NCI-H2227 treated with DMSO at 0.1 percent for 48 hours (cell line): ENCODE data around the gene CUL1.
"Not testable (repeated sequence)": the region's sequence is repeated elsewhere in the genome, so short reads cannot be mapped to it uniquely, and the experiment has no call there.

Experiments
- DNase-seq: peaks from one replicate; lab custom pipeline; 2025; lab: John Stamatoyannopoulos, UW

The CUL1 gene

DNA sequence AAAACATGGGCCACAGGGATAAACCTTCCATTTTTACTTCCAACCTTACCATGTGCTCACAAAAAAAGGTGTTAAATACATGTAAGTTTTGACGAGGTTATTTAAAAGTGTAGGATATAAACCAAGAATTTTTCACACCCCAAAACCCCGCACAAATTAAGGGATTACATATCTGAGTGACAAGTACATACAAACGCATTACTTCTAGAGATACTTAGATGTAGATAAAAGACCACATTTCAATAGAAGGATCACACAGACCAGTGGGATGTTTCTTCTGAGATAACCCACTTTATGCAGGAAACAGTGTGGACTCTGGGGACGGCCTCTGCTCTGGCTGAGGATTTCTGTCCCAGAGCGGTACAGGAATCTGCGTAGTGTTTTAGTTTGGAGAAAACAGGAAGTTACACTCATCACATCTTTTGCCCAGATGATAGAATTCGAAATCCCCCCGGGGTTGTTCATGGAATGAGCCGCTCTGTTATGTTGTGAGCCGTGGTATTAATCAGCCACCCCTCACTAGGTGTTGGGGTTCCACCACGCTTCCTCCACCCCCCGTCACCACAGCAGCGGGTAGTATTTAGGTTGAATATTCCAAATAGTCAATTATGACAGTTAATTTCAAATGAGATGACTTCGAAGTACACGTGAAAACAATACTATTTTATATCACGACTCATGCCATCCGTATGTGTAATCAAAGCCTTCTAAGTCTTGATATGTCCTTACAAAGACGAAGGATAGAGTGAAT is 1.3 kb upstream of the CUL1 start:
- peak; percentile 15 for DNase-seq

- no peak for DNase-seq
These were observed 701 bp upstream of the CUL1 start for GRCh38 chr7:148698007-148698396.

DNA sequence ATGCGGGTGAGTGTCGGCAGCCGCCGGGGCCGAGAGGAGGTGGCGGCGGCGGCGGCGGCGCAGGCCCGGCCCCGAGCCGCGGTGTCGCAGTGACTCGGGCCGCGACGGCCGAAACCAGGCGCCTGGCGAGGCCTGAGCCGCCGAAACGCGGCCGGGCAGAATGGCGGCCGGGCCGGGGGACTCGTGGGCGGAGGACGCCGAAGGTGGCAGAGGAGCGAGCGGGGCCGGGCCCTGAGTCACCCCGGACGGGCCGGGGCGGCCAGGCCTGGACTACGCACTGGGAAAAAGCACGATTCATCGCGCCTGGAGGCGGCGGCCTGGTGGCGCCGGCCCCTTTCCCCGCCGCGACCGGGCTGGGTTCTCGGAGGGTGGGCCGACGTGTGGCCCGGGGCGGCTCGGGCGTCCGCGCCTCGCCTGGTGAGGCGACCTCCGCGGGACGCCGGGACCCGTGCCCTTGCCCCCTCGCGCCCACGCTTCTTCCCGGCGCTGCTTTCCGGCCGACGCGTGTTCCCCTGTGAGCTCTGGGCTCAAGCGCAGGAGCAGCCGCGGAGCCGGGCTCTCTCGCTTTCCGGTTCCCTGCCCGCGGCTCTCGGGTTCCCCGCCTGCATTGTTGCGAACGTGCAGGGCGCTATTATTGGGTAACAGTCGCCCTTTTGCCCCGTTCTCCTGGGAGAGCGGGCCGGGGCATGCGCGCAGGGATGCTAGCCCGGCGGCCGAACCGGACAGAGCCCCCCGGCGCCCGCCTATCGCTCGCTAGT is 500 bp downstream of the CUL1 start:
- peak; percentile 19 for DNase-seq

GRCh38 chr7:148699782-148700629 is 1.3 kb downstream of the CUL1 start:
- DNase-seq = peak; percentile 19

DNA sequence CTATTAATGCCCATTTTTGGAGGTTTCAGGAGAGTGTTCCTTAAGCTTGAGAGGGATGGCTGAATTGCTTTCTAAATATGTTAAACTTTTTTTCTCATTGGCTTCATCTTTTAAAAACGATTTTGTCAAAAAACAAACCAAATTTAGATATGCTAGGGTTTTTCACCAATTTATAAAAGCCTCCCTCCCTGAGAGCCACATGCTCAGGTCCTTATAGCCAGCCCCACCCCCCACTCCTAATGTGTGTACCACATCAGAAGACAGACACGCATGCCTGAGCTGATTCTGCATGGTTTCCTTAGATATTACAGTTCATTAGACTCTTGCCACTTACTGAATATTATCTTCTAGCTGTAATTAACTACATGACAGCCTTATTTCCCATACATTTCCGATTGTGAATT is 2.0 kb downstream of the CUL1 start:
- DNase-seq = peak; percentile 5

DNA sequence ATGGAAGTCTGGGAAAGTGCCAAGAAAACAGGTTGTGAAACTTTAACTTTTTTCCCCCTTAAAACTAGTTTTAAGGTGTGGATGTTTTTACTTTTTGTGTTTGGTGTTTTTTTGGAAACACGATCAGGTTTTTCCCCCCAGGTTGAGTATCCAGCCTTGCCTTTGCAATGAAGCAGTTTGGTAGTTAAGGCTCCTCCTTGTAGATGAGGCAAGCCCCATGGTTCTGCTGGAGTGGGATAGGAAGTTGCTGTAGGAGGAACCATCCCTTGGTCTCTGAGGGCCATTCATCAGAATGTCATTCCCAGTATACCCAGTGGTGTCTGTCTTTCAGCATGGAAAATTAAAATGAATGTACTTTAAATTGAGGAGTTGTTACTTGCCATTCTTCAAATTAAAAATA is 2.7 kb downstream of the CUL1 start:
- no peak for DNase-seq

DNA sequence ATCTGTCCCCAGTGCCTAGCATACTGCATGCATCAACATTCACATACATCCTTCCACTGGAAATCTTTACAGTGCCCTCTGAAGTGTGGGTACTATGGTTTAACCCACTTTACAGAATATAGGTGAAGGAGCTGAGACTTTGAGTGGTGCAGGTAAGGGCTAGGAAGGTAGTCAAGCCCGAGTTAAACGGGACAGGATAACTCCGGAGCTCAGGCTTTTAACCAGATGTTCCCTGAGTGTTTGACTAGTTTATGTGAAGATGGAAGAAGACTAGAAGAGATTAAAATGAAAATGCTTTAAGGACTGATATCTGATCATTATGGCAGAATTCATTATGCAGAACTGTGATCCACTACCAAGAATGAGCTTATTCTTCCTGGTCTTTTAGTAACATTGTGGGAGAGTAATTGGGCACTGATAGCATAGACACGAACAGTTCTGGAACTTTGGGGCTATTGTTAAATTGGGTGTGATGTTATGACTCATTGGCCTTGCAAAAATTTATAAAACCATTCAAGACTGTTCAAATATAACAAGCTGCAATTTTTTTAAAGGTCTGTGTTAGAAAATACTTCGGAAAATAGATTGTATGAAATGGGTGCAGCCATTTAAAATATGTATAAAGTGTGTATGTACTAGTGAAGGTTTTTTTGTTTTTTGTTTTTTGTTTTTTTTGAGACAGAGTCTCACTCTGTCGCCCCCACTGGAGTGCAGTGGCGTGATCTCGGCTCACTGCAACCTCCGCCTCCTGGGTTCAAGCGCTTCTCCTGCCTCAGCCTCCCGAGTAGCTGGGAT is 4.4 kb downstream of the CUL1 start:
- no peak for DNase-seq

- DNase-seq = not testable (repeated sequence)
These were observed 4.9 kb downstream of the CUL1 start for GRCh38 chr7:148703671-148703962.

- DNase-seq = no peak
These were observed 5.5 kb downstream of the CUL1 start for GRCh38 chr7:148704189-148704588.

DNA sequence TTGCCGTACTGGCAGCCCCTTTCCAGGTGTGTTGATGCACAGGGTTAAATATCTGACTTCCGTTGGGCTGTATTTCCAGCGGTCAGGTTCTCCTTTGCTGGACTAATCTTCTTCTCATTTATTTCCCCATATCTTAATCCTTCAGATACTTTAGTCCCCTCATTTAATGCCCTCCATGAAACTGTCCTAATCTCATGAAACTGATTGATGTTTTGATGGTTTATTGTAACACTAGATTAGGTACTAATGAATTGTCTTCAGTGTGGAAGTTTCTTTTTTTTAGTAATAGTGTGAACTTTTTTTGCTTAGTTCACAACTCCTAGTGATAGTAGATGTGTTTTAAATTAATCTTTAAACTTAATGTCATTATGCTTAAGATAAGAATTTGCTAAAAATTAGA is 6.3 kb downstream of the CUL1 start:
- DNase-seq = no peak

- no peak for DNase-seq
These were observed 7.7 kb downstream of the CUL1 start for GRCh38 chr7:148706368-148706767.

DNA sequence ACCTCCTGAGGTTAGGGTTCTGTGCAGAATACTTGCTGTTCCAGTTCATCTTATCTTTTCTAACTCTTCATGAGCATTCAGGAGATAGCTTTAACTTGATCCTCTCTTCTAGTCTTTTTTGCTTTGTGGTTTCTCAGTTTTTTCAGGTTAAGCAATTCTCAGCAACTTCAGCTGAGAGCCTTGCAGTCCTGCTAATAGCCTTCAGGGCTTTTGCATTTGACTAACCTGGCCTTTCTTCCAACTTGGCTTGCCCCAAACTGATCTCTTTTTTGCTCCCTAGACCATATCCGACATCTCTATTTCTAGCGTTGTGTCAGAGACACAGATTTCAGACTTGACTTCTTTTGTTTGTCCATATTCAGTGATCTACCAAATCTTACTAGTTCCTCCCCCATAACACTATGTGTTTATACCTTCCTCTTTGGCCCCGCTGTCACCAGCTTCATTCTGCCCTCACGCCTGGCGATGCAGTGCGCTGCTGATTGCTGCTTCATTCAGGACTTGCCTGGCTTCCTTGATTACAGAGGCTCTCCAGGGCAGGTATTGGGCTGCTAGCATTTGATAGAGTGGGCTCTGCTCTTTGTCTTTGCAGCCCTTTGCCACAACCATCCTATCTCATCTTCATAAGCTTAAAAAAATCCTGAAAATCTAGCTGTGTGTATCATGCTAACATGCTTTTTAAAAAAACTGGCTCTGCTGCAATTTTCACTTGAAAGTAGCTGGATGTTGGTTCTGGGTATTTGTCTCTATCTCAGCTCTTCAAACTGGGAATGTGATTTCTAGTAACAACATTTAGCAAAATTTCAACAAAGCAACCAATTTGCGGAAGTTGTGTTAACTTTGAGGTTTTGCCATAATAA is 9.6 kb downstream of the CUL1 start:
- DNase-seq = peak; percentile 17

- DNase-seq = no peak
These were observed 10.3 kb downstream of the CUL1 start for GRCh38 chr7:148709014-148709413.

DNA sequence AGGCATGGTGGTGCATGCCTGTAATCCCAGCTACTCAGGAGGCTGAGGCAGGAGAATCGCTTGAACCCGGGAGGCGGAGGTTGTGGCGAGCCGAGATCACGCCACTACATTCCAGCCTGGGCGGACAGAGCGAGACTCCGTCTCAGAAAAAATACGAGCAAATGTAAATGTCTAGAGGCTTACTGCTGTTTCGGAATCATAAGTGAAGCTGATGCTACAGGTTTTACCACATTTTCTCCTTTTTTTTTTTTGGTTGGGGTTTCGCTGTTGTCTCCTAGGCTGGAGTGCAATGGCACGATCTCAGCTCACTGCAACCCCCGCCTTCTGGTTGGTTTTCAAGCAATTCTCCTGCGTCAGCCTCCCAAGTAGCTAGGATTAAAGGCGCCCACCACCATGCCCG is 11.7 kb downstream of the CUL1 start:
- not testable (repeated sequence) for DNase-seq

DNA sequence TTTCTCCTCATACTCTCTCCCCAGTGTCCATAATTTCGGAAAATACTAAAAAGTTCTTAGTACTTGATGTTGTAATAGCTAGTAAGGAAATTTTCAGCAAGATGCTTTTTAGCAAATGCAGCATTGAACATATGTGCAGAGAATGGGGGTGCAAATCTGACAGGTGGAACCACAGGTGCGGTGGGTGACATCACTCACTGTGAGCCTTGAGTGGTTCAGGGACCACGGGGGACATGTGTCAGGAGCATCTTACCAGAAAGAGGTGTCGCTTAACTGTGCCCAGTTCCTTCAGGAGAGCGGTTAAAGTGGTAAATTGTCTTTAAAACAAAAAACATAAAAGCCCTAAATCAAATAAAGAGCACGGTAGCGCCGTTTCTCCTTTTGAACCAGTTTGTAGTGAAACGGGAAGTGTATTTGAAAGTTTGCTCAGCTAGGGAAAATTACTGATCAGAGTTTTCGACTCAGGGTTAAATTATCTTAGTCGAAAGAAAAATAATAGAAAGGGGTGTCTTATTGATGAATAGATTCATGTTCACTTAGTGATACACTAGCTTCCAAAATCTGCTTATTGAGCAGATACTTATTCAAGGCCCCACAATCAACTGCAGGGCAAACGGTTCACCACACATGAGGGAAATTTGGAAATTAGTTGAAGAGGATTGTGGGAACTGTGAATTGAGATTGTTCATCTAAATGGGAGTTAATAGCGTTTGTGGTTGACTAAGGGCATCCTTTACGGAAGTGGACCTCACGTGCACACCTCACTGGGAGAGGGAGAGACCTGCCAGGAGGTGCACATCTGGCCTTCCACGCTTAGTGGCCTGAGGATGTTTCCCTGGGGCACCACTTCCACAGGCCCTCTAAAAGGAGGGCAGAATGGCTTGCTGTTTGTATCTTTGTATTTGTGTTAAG is 12.7 kb downstream of the CUL1 start:
- no peak for DNase-seq

- DNase-seq = no peak
These were observed 14.1 kb downstream of the CUL1 start for GRCh38 chr7:148712678-148713329.

DNA sequence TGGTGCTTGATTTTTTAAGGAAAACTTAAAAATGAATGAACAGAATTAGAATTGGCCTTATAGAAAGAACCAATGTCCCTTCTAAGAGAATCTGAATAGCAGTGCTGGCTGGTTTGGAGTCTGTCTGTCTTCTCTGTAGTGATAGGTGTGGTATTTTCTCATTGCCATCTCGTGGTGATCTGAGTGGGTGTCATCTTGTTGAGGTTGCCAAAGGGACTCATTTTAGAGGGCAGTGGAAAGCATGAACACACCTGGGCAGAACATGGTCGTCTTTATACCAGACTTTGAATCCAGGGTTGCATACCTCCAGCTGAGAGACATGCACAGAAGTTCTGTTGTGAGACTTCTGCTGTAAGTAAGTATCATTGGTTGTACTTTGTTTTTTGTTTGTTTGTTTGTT is 15.8 kb downstream of the CUL1 start:
- DNase-seq = no peak

GRCh38 chr7:148715027-148715426 is 16.3 kb downstream of the CUL1 start:
- DNase-seq = no peak

- DNase-seq = no peak
These were observed 18.6 kb downstream of the CUL1 start for GRCh38 chr7:148717266-148717793.
